ENCODE results near the gene RTBDN. TPM values are rescaled to one million over a fixed set of nuclear protein-coding genes. Genes with fewer than 3 reads are reported as not detected.

Gene RTBDN
- total RNA-seq, 1 donor from 2014 or later = not detected

- Mint-ChIP-seq H3K9me3 (no peaks in the 10 kb centered on the region), H3K36me3 (ENCODE audit: low read depth) (no peaks in the 10 kb centered on the region), H3K4me1 (peaks cover 33% of the 10 kb centered on the region), H3K4me3 (no peak overlapping the region), H3K27ac (ENCODE audit: unreplicated experiment) (no peak overlapping the region), H3K27me3 (ENCODE audit: low read depth) (peaks cover 42% of the 10 kb centered on the region)
- TF ChIP-seq CTCF (conservative IDR thresholded peaks at IDR 0.05) = no peak
- DNase-seq (ENCODE audit: low read depth, low spot score) = no peak
These were observed 9.8 kb upstream of the RTBDN start for GRCh38 chr19:12843999-12844732.

GRCh38 chr19:12843328-12843727 lies 8.9 kb upstream of the RTBDN start:
- no peak for DNase-seq (ENCODE audit: low read depth, low spot score)
- Mint-ChIP-seq H3K27ac (ENCODE audit: unreplicated experiment) (no peak overlapping the region), H3K4me3 (no peak overlapping the region), H3K27me3 (ENCODE audit: low read depth) (peaks cover 48% of the 10 kb centered on the region), H3K36me3 (ENCODE audit: low read depth) (no peaks in the 10 kb centered on the region), H3K9me3 (no peaks in the 10 kb centered on the region), H3K4me1 (peaks cover 36% of the 10 kb centered on the region)
- no peak for TF ChIP-seq CTCF (conservative IDR thresholded peaks at IDR 0.05)

GRCh38 chr19:12842511-12842910 lies 8.1 kb upstream of the RTBDN start:
- no peaks in the 10 kb centered on the region for H3K36me3 Mint-ChIP-seq (ENCODE audit: low read depth)
- no peak overlapping the region for H3K4me3 Mint-ChIP-seq
- no peak for TF ChIP-seq CTCF (conservative IDR thresholded peaks at IDR 0.05)
- peaks cover 31% of the 10 kb centered on the region for H3K4me1 Mint-ChIP-seq
- no peak overlapping the region for H3K27ac Mint-ChIP-seq (ENCODE audit: unreplicated experiment)
- H3K9me3 Mint-ChIP-seq = no peaks in the 10 kb centered on the region
- peaks cover 54% of the 10 kb centered on the region for H3K27me3 Mint-ChIP-seq (ENCODE audit: low read depth)
- DNase-seq (ENCODE audit: low read depth, low spot score) = no peak

- DNase-seq (ENCODE audit: low read depth, low spot score) = peak; percentile 77
- H3K27me3 Mint-ChIP-seq (ENCODE audit: low read depth) = peaks cover 68% of the 10 kb centered on the region
- H3K36me3 Mint-ChIP-seq (ENCODE audit: low read depth) = no peaks in the 10 kb centered on the region
- H3K27ac Mint-ChIP-seq (ENCODE audit: unreplicated experiment) = peak overlapping the region; percentile 81
- H3K4me1 Mint-ChIP-seq = peaks cover 37% of the 10 kb centered on the region
- no peak for TF ChIP-seq CTCF (conservative IDR thresholded peaks at IDR 0.05)
- no peaks in the 10 kb centered on the region for H3K9me3 Mint-ChIP-seq
- H3K4me3 Mint-ChIP-seq = peak overlapping the region; percentile 85
These were observed 6.7 kb upstream of the RTBDN start for GRCh38 chr19:12841094-12841493.

- DNase-seq (ENCODE audit: low read depth, low spot score) = peak; percentile 66
- peaks cover 38% of the 10 kb centered on the region for H3K4me1 Mint-ChIP-seq
- TF ChIP-seq CTCF (conservative IDR thresholded peaks at IDR 0.05) = no peak
- no peak overlapping the region for H3K27ac Mint-ChIP-seq (ENCODE audit: unreplicated experiment)
- no peaks in the 10 kb centered on the region for H3K36me3 Mint-ChIP-seq (ENCODE audit: low read depth)
- peaks cover 75% of the 10 kb centered on the region for H3K27me3 Mint-ChIP-seq (ENCODE audit: low read depth)
- peak overlapping the region; percentile 85 for H3K4me3 Mint-ChIP-seq
- no peaks in the 10 kb centered on the region for H3K9me3 Mint-ChIP-seq
These were observed 6.0 kb upstream of the RTBDN start for GRCh38 chr19:12840091-12841079.

Measured in neural crest cell (in vitro differentiated cells).